HCT116 (cell line): Measurements from ENCODE around the gene CNKSR3. TPM values are rescaled to one million over a fixed set of nuclear protein-coding genes. Genes with fewer than 3 reads are reported as not detected.

ENCODE experiments used
- ATAC-seq: fragments of 200-7000 bp; cut with Tn5 transposase; 2 replicates; pipeline ENCODE4 v1.9.1; 2020; ENCODE audit warnings: mild to moderate bottlenecking, moderate library complexity
- BruUV-seq: library from RNA; stranded (reverse); fragments of 400-500 nt; replicated peaks from 2 replicates; lab custom pipeline; 2021; lab: Mats Ljungman, UMichigan
- CTCF ChIA-PET: fragments of 300-600 bp; sonication (Branson Sonifier 250); formaldehyde crosslinking; loops from one replicate; lab custom pipeline; 2021; ENCODE audit warnings: antibody characterized with exemption; lab: Charles Lee
- POLR2A ChIA-PET: fragments of 300-600, 350-600 bp; sonication (Branson Sonifier 250); formaldehyde crosslinking; loops from one replicate; lab custom pipeline; 2021; ENCODE audit warnings: antibody characterized with exemption; lab: Charles Lee
- RAD21 ChIA-PET, 2 experiments: fragments of 300-600 bp; sonication (Branson Sonifier 250); formaldehyde crosslinking; loops; one replicate each; lab custom pipeline; 2023; ENCODE audit warnings: low total read pairs in 2 of 2; ENCODE audit not compliant: uncharacterized antibody in 2 of 2, unreplicated experiment in 2 of 2, low non-redundant PET in 1 of 2; lab: Charles Lee
- DNase-seq: peaks from one replicate; pipeline ENCODE4 v3.0.0-alpha.2; 2010; ENCODE audit warnings: low read depth, low spot score
- H2AFZ ChIP-seq: fragments of 200-600 bp; shearing (Covaris generic), sonication (generic); 2 replicates; pipeline ENCODE4 v1.6.1; 2017; ENCODE audit warnings: low read depth, mixed run types, mixed read lengths, antibody characterized with exemption, low read length; ENCODE audit not compliant: poor library complexity, severe bottlenecking
- H3K27ac ChIP-seq: 2 replicates; pipeline ENCODE4 v1.5.1; 2012; ENCODE audit warnings: low read depth, low read length
- H3K27me3 ChIP-seq: fragments of 200-600 bp; sonication (generic); 2 replicates; pipeline ENCODE4 v1.6.1; 2016; ENCODE audit warnings: mixed run types, low read length, mixed read lengths; ENCODE audit not compliant: insufficient read depth
- H3K36me3 ChIP-seq, 2 experiments: fragments of 200-500 bp in 1 of 2; fragments of 200-600 bp in 1 of 2; sonication (Bioruptor generic) in 1 of 2; sonication (generic) in 1 of 2; 2 replicates each; pipeline versions ENCODE4 v1.5.1 to v1.6.1; 2014 to 2016; ENCODE audit warnings: low read length in 2 of 2, inconsistent platforms in 1 of 2, mixed read lengths in 1 of 2, mixed run types in 1 of 2; ENCODE audit not compliant: insufficient read depth in 2 of 2, control insufficient read depth in 1 of 2
- H3K4me1 ChIP-seq, 2 experiments: fragments of 200-600 bp in 1 of 2; sonication (generic) in 1 of 2; 2 replicates each; pipeline versions ENCODE4 v1.5.1 to v1.6.1; 2012 to 2017; ENCODE audit warnings: low read length in 2 of 2, inconsistent platforms in 1 of 2, mild to moderate bottlenecking in 1 of 2, mixed read lengths in 1 of 2, mixed run types in 1 of 2, moderate library complexity in 1 of 2; ENCODE audit not compliant: insufficient read depth in 2 of 2, control insufficient read depth in 1 of 2
- H3K4me2 ChIP-seq: fragments of 200-600 bp; sonication (generic); 2 replicates; pipeline ENCODE4 v1.6.1; 2017; ENCODE audit warnings: mixed run types, low read length, mixed read lengths
- H3K4me3 ChIP-seq, 2 experiments: fragments of 200-600 bp in 1 of 2; sonication (generic) in 1 of 2; replicated peaks in 1 of 2; 2 replicates each; pipeline ENCODE4 v1.5.1; 2011 to 2016; ENCODE audit warnings: low read length in 2 of 2, control low read depth in 1 of 2, low read depth in 1 of 2, mild to moderate bottlenecking in 1 of 2, mixed read lengths in 1 of 2, mixed run types in 1 of 2
- H3K79me2 ChIP-seq: fragments of 200-600 bp; sonication (generic); 2 replicates; pipeline ENCODE4 v1.6.1; 2017; ENCODE audit warnings: mild to moderate bottlenecking, mixed run types, low read length, moderate library complexity, mixed read lengths; ENCODE audit not compliant: insufficient read depth
- H3K9ac ChIP-seq: fragments of 200-600 bp; sonication (generic); 2 replicates; pipeline ENCODE4 v1.6.1; 2016; ENCODE audit warnings: low read length, mixed read lengths
- H3K9me2 ChIP-seq: fragments of 200-600 bp; sonication (generic), shearing (Covaris generic); 2 replicates; pipeline ENCODE4 v1.6.1; 2017; ENCODE audit warnings: mixed run types, mild to moderate bottlenecking, moderate library complexity; ENCODE audit not compliant: insufficient read depth
- H3K9me3 ChIP-seq, 2 experiments: fragments of 200-500 bp in 1 of 2; fragments of 200-600 bp in 1 of 2; sonication (Bioruptor generic) in 1 of 2; sonication (generic) in 1 of 2; 2 replicates each; pipeline ENCODE4 v1.6.1; 2014 to 2017; ENCODE audit warnings: low read length in 2 of 2, mixed read lengths in 2 of 2, inconsistent platforms in 1 of 2, low read depth in 1 of 2, mild to moderate bottlenecking in 1 of 2, mixed run types in 1 of 2, moderate library complexity in 1 of 2; ENCODE audit not compliant: control insufficient read depth in 1 of 2, insufficient read depth in 1 of 2
- H4K20me1 ChIP-seq: fragments of 200-600 bp; sonication (generic), shearing (Covaris generic); 2 replicates; pipeline ENCODE4 v1.6.1; 2017; ENCODE audit warnings: mixed run types, mild to moderate bottlenecking, moderate library complexity; ENCODE audit not compliant: insufficient read depth
- EZH2 ChIP-seq: fragments of 200-600 bp; sonication (generic); IDR thresholded peaks from 2 replicates; pipeline ENCODE4 v1.6.1; 2017; ENCODE audit warnings: antibody characterized with exemption, mixed run types
- FOSL1 ChIP-seq: IDR thresholded peaks from 2 replicates; pipeline ENCODE4 v1.6.1; 2012; ENCODE audit warnings: low read depth
- SRF ChIP-seq: IDR thresholded peaks from 2 replicates; pipeline ENCODE4 v1.6.1; 2012; ENCODE audit warnings: low read depth
- YY1 ChIP-seq: IDR thresholded peaks from 2 replicates; pipeline ENCODE4 v1.6.1; 2011; ENCODE audit warnings: low read length, low read depth, moderate library complexity, mild to moderate bottlenecking; ENCODE audit not compliant: insufficient replicate concordance; ENCODE audit errors: extremely low read depth
- ZFX ChIP-seq: fragments of 450-650 bp; IDR thresholded peaks from 2 replicates; pipeline ENCODE4 v1.6.1; 2017
- ZNF274 ChIP-seq: fragments of 200-500 bp; sonication (Bioruptor generic); IDR thresholded peaks from 2 replicates; pipeline ENCODE4 v1.6.1; 2014; ENCODE audit warnings: mild to moderate bottlenecking, low read depth, low read length, inconsistent platforms
- intact Hi-C: fragments of 100-400 bp; cut with micrococcal nuclease; formaldehyde crosslinking; loops from 2 replicates; pipeline ENCODE4 v1.10.0; 2022
- total RNA-seq: library from RNA; stranded (reverse); gene quantifications from one replicate; pipeline ENCODE4 v1.2.1, GENCODE V29; 2021; ENCODE audit not compliant: unreplicated experiment
- TF ChIP-seq, protein P1 (sequence below), 3 experiments: fragments of 200-600 bp in 1 of 3; sonication (generic) in 1 of 3; IDR thresholded peaks in 2 of 3; conservative IDR thresholded peaks in 1 of 3; 2 replicates each; pipeline ENCODE4 v1.5.1; 2012 to 2017; ENCODE audit warnings: low read depth in 2 of 3, low read length in 2 of 3, antibody characterized with exemption in 1 of 3, borderline replicate concordance in 1 of 3, control low read depth in 1 of 3, mild to moderate bottlenecking in 1 of 3, mixed read lengths in 1 of 3, mixed run types in 1 of 3, moderate library complexity in 1 of 3; ENCODE audit not compliant: insufficient read depth in 1 of 3
- TF ChIP-seq, protein P2 (sequence below): IDR thresholded peaks from 2 replicates; pipeline ENCODE4 v1.6.1; 2011; ENCODE audit warnings: mild to moderate bottlenecking, low read length, moderate library complexity; ENCODE audit not compliant: insufficient replicate concordance; ENCODE audit errors: extremely low read depth
- TF ChIP-seq, protein P3 (sequence below): IDR thresholded peaks from 2 replicates; pipeline ENCODE4 v1.6.1; 2012
- TF ChIP-seq, protein P4 (sequence below): IDR thresholded peaks from 2 replicates; pipeline ENCODE4 v1.6.1; 2012

CNKSR3 gene
- total RNA-seq, 1 experiment from 2014 or later: 15.4 TPM

DNA sequence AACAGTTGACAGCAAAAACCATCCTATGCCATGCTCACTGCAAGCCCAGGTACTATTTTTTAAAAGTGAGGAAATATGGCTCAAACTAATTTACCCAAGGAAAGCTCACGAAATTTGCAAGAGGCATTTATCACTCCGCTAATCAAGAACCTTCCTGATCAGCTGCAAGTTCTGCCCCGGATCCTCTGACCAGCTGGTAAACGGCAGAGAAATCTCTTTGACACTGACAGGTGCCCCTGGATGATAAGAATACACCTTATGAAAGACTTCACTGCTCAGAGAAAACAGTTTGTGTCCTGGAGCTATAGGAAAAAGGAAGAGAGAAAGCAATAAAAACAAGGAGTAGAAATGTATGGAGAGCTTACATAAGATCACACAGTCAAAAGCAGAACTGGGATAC is 6.4 kb downstream of the CNKSR3 start:
- Histone ChIP-seq H3K4me1 (peaks cover 8 to 12% of the 10 kb centered on the region in 2 experiments), H3K9me2 (no peaks in the 10 kb centered on the region), H3K4me3 (no peak overlapping the region), H2AFZ (no peak overlapping the region), H3K9me3 (no peaks in the 10 kb centered on the region), H4K20me1 (no peaks in the 10 kb centered on the region; the same call in 1 of the 2 replicates), H3K27me3 (no peaks in the 10 kb centered on the region), H3K9ac (no peak overlapping the region), H3K36me3 (no peaks in the 10 kb centered on the region), H3K4me2 (no peak overlapping the region), H3K27ac (no peak overlapping the region), H3K79me2 (peaks cover 55% of the 10 kb centered on the region)
- ChIA-PET RAD21 (no interaction called here), CTCF (no interaction called here), POLR2A (no interaction called here)
- intact Hi-C loops: loop anchor here (10.0 kb wide), 1 partner anchor 349 kb away; no protein-coding TSS in a partner anchor
- TF ChIP-seq, protein P1, sequence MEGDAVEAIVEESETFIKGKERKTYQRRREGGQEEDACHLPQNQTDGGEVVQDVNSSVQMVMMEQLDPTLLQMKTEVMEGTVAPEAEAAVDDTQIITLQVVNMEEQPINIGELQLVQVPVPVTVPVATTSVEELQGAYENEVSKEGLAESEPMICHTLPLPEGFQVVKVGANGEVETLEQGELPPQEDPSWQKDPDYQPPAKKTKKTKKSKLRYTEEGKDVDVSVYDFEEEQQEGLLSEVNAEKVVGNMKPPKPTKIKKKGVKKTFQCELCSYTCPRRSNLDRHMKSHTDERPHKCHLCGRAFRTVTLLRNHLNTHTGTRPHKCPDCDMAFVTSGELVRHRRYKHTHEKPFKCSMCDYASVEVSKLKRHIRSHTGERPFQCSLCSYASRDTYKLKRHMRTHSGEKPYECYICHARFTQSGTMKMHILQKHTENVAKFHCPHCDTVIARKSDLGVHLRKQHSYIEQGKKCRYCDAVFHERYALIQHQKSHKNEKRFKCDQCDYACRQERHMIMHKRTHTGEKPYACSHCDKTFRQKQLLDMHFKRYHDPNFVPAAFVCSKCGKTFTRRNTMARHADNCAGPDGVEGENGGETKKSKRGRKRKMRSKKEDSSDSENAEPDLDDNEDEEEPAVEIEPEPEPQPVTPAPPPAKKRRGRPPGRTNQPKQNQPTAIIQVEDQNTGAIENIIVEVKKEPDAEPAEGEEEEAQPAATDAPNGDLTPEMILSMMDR (IDR thresholded peaks at IDR 0.05 in 2 of 3, conservative IDR thresholded peaks at IDR 0.05 in 1 of 3; ENCODE audit: borderline replicate concordance in 1 of 3, insufficient read depth in 1 of 3, low read depth in 2 of 3, low read length in 2 of 3): no peak
- BruUV-seq: no TSS peak
- ATAC-seq (no peak), DNase-seq (no peak)

DNA sequence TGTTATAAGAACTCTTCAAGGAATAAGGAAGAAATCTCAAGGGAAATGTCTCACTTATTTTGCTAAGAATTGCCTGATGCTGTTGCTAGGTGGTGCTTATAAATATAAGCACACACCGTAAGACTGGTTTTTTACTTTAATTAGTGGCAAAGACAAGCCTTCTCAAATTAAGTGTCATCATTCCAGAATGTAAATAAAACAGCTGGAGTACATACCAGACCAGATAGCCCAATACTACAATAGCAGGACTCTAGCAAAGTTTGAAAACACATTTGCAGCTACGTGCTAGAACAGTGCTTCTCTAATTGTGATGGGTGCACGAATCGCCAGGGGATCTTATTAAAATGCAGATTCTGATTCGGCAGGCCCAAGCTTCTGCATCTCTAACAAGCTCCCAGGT is 6.8 kb downstream of the CNKSR3 start:
- BruUV-seq: no TSS peak
- ChIA-PET POLR2A (no interaction called here), CTCF (no interaction called here), RAD21 (no interaction called here)
- H3K4me3 ChIP-seq: no peak overlapping the region
- H3K79me2 ChIP-seq: peaks cover 56% of the 10 kb centered on the region
- H3K9me3 ChIP-seq: no peaks in the 10 kb centered on the region
- no peaks in the 10 kb centered on the region; the same call in 1 of the 2 replicates for H4K20me1 ChIP-seq
- no peak overlapping the region for H2AFZ ChIP-seq
- ATAC-seq (no peak), DNase-seq (no peak)
- H3K27ac ChIP-seq: no peak overlapping the region
- no peak for TF ChIP-seq ZFX
- TF ChIP-seq, protein P2, sequence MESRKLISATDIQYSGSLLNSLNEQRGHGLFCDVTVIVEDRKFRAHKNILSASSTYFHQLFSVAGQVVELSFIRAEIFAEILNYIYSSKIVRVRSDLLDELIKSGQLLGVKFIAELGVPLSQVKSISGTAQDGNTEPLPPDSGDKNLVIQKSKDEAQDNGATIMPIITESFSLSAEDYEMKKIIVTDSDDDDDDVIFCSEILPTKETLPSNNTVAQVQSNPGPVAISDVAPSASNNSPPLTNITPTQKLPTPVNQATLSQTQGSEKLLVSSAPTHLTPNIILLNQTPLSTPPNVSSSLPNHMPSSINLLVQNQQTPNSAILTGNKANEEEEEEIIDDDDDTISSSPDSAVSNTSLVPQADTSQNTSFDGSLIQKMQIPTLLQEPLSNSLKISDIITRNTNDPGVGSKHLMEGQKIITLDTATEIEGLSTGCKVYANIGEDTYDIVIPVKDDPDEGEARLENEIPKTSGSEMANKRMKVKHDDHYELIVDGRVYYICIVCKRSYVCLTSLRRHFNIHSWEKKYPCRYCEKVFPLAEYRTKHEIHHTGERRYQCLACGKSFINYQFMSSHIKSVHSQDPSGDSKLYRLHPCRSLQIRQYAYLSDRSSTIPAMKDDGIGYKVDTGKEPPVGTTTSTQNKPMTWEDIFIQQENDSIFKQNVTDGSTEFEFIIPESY: no peak
- TF ChIP-seq, protein P3, sequence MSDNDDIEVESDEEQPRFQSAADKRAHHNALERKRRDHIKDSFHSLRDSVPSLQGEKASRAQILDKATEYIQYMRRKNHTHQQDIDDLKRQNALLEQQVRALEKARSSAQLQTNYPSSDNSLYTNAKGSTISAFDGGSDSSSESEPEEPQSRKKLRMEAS: no peak
- TF ChIP-seq, protein P4, sequence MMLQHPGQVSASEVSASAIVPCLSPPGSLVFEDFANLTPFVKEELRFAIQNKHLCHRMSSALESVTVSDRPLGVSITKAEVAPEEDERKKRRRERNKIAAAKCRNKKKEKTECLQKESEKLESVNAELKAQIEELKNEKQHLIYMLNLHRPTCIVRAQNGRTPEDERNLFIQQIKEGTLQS: no peak
- no peak for TF ChIP-seq FOSL1
- no peak for TF ChIP-seq YY1
- TF ChIP-seq, protein P1 (IDR thresholded peaks at IDR 0.05 in 2 of 3, conservative IDR thresholded peaks at IDR 0.05 in 1 of 3; ENCODE audit: borderline replicate concordance in 1 of 3, insufficient read depth in 1 of 3, low read depth in 2 of 3, low read length in 2 of 3): no peak
- no peak for TF ChIP-seq SRF
- no peak for TF ChIP-seq ZNF274
- no peak for TF ChIP-seq EZH2
- intact Hi-C loops: loop anchor here (10.0 kb wide), 1 partner anchor 349 kb away; no protein-coding TSS in a partner anchor
- H3K9ac ChIP-seq: no peak overlapping the region
- no peak overlapping the region for H3K4me2 ChIP-seq
- no peaks in the 10 kb centered on the region for H3K27me3 ChIP-seq
- no peaks in the 10 kb centered on the region for H3K9me2 ChIP-seq
- H3K36me3 ChIP-seq: no peaks in the 10 kb centered on the region
- H3K4me1 ChIP-seq: peaks cover 5 to 12% of the 10 kb centered on the region in 2 experiments
